Measurements from ENCODE around the gene KRT28. TPM values are rescaled to one million over a fixed set of nuclear protein-coding genes. Genes with fewer than 3 reads are reported as not detected.

The KRT28 gene
- total and polyA plus RNA-seq, 2 donors (not counting 3 experiments of a cell fraction or from before 2014, with no cell fraction given): not detected

GRCh38 chr17:40791787-40792436, 7.8 kb downstream of the KRT28 start:
- H3K27me3 ChIP-seq (ENCODE audit: control insufficient read depth in 2 of 2, insufficient read depth in 2 of 2, low read length in 2 of 2): peaks cover 12 to 15% of the 10 kb centered on the region in 2 experiments
- no peak overlapping the region for H2AFZ ChIP-seq (ENCODE audit: low read depth, low read length)
- H4K20me1 ChIP-seq (replicated peaks; ENCODE audit: control insufficient read depth, extremely low read depth, insufficient read depth, low read length): no peaks in the 10 kb centered on the region
- H3K4me1 ChIP-seq (ENCODE audit: control insufficient read depth, extremely low read depth, insufficient read depth, low read length): no peaks in the 10 kb centered on the region
- ChIA-PET POLR2A (no interaction called here), CTCF (interaction anchor here (0.8 to 3.2 kb wide), 11 partner anchors 10 to 177 kb away, joined by 3 to 24 read pairs (median 5); no protein-coding TSS in a partner anchor)
- no peaks in the 10 kb centered on the region for H3K79me2 ChIP-seq (ENCODE audit: control insufficient read depth, insufficient read depth, low read length)
- no peak overlapping the region for H3K9ac ChIP-seq (replicated peaks; ENCODE audit: extremely low read depth, insufficient read depth, low read length)
- BruUV-seq (replicated peaks): no TSS peak
- intact Hi-C loops (cut with micrococcal nuclease) (loop anchor here (1.0 kb wide), 3 partner anchors 144 to 177 kb away; no protein-coding TSS in a partner anchor), dilution Hi-C loops (cut with MboI; ENCODE audit: extremely low pct_ligation_motif_present, low sequenced_read_pairs) (no loop called here)
- no peak overlapping the region for H3K27ac ChIP-seq (ENCODE audit: insufficient read depth, low read depth, low read length)
- H3K4me2 ChIP-seq (ENCODE audit: insufficient read depth, low read length): no peak overlapping the region
- no peaks in the 10 kb centered on the region for H3K9me1 ChIP-seq (replicated peaks; ENCODE audit: control insufficient read depth, extremely low read depth, insufficient read depth, low read length)
- no peak for FAIRE-seq
- H3K36me3 ChIP-seq (ENCODE audit: control insufficient read depth in 2 of 2, extremely low read depth in 1 of 2, insufficient read depth in 2 of 2, low read length in 2 of 2): no peaks in the 10 kb centered on the region
- H3K9me3 ChIP-seq (replicated peaks; ENCODE audit: control insufficient read depth, insufficient read depth, low read length): no peaks in the 10 kb centered on the region
- DNase-seq (ENCODE audit: low read depth, low spot score): peak; percentile 59
- H3K4me3 ChIP-seq (replicated peaks in 1 of 3; ENCODE audit: insufficient read depth in 1 of 3, low read depth in 1 of 3, low read length in 3 of 3): no peak overlapping the region
- TF ChIP-seq MAX (IDR thresholded peaks at IDR 0.05; ENCODE audit: insufficient read depth, insufficient read length): no peak
- peak; percentile 33 to 49 for TF ChIP-seq CTCF (IDR thresholded peaks at IDR 0.05; ENCODE audit: extremely low read depth in 1 of 2, insufficient read depth in 1 of 2, low read depth in 1 of 2, low read length in 2 of 2)

GRCh38 chr17:40791111-40791510, 8.6 kb downstream of the KRT28 start:
- Histone ChIP-seq H3K79me2 (ENCODE audit: control insufficient read depth, insufficient read depth, low read length) (no peaks in the 10 kb centered on the region), H3K9me3 (replicated peaks; ENCODE audit: control insufficient read depth, insufficient read depth, low read length) (no peaks in the 10 kb centered on the region), H4K20me1 (replicated peaks; ENCODE audit: control insufficient read depth, extremely low read depth, insufficient read depth, low read length) (no peaks in the 10 kb centered on the region), H3K4me2 (ENCODE audit: insufficient read depth, low read length) (no peak overlapping the region), H3K36me3 (ENCODE audit: control insufficient read depth in 2 of 2, extremely low read depth in 1 of 2, insufficient read depth in 2 of 2, low read length in 2 of 2) (no peaks in the 10 kb centered on the region), H3K9me1 (replicated peaks; ENCODE audit: control insufficient read depth, extremely low read depth, insufficient read depth, low read length) (no peaks in the 10 kb centered on the region), H3K4me1 (ENCODE audit: control insufficient read depth, extremely low read depth, insufficient read depth, low read length) (no peaks in the 10 kb centered on the region), H3K4me3 (replicated peaks in 1 of 3; ENCODE audit: insufficient read depth in 1 of 3, low read depth in 1 of 3, low read length in 3 of 3) (no peak overlapping the region), H3K27me3 (ENCODE audit: control insufficient read depth in 2 of 2, insufficient read depth in 2 of 2, low read length in 2 of 2) (peaks cover 10 to 15% of the 10 kb centered on the region in 2 experiments), H2AFZ (ENCODE audit: low read depth, low read length) (no peak overlapping the region), H3K27ac (ENCODE audit: insufficient read depth, low read depth, low read length) (no peak overlapping the region), H3K9ac (replicated peaks; ENCODE audit: extremely low read depth, insufficient read depth, low read length) (no peak overlapping the region)
- dilution Hi-C loops (cut with MboI; ENCODE audit: extremely low pct_ligation_motif_present, low sequenced_read_pairs): no loop called here
- no TSS peak for BruUV-seq (replicated peaks)
- POLR2A ChIA-PET: no interaction called here
- intact Hi-C loops (cut with micrococcal nuclease): loop anchor here (1.0 kb wide), 2 partner anchors 143 to 176 kb away; no protein-coding TSS in a partner anchor
- no peak for TF ChIP-seq JUN (IDR thresholded peaks at IDR 0.05; ENCODE audit: borderline replicate concordance, insufficient read depth, insufficient read length, low read depth)
- DNase-seq (ENCODE audit: low read depth, low spot score) (no peak), FAIRE-seq (peak; percentile 15)
- CTCF ChIA-PET: interaction anchor here (0.8 to 2.4 kb wide), 7 partner anchors 10 to 872 kb away, joined by 3 to 24 read pairs (median 5); no protein-coding TSS in a partner anchor

Measured in endothelial cell of umbilical vein (primary cell).